Measurements from ENCODE around the gene ATOH8. TPM values are rescaled to one million over a fixed set of nuclear protein-coding genes. Genes with fewer than 3 reads are reported as not detected.
A peak's percentile ranks its signal among the peaks of the same experiment; 100 is the strongest.

The ATOH8 gene
- total and polyA plus RNA-seq, 10 of the 15 experiments (the other 5 are each of a cell fraction or from before 2014, with no cell fraction given): 0.03 to 0.60 TPM; not detected in 8

- TF ChIP-seq ZNF687 (IDR thresholded peaks at IDR 0.05): no peak
- no peak for TF ChIP-seq SPI1 (IDR thresholded peaks at IDR 0.05; ENCODE audit: borderline replicate concordance, insufficient read depth, low read depth, low read length)
- no peak for TF ChIP-seq CEBPB (IDR thresholded peaks at IDR 0.05; ENCODE audit: borderline replicate concordance in 1 of 2, low read depth in 2 of 2, low read length in 2 of 2)
Observed at GRCh38 chr2:85735691-85736090, 18.1 kb upstream of the ATOH8 start (continued).

GRCh38 chr2:85736456-85737355, 17.1 kb upstream of the ATOH8 start:
- peak; percentile 25; the same call in 2 of the 3 replicates for ATAC-seq
- Histone ChIP-seq H3K4me3 (no peak overlapping the region), H3K36me3 (ENCODE audit: control insufficient read depth in 2 of 2, insufficient read depth in 2 of 2, low read length in 1 of 2) (no peaks in the 10 kb centered on the region), H3K9ac (ENCODE audit: control insufficient read depth, insufficient read depth, low read length) (no peak overlapping the region), H3K27me3 (replicated peaks in 1 of 2; ENCODE audit: control insufficient read depth in 2 of 2, insufficient read depth in 2 of 2, low read length in 1 of 2) (peaks cover 0 to 10% of the 10 kb centered on the region in 2 experiments; a peak in 2 of 4 replicates), H4K20me1 (ENCODE audit: control insufficient read depth, insufficient read depth) (no peaks in the 10 kb centered on the region), H3K9me3 (replicated peaks; ENCODE audit: control insufficient read depth, insufficient read depth, low read length) (no peaks in the 10 kb centered on the region; the same call in 2 of the 3 replicates), H3K79me2 (ENCODE audit: control insufficient read depth, insufficient read depth, low read length) (no peaks in the 10 kb centered on the region), H3K4me1 (ENCODE audit: control insufficient read depth, insufficient read depth, low read length) (no peaks in the 10 kb centered on the region; the same call in 1 of the 2 replicates), H2AFZ (ENCODE audit: control insufficient read depth, low read depth, low read length) (no peak overlapping the region), H3K27ac (ENCODE audit: control insufficient read depth, insufficient read depth) (no peak overlapping the region), H3K4me2 (ENCODE audit: control insufficient read depth, insufficient read depth) (no peak overlapping the region)
- ChIA-PET SMC1A (ENCODE audit: uncharacterized antibody, unreplicated experiment) (interaction anchor here (0.7 to 2.6 kb wide), 7 partner anchors 9 to 77 kb away, joined by 3 to 9 read pairs (median 3); no protein-coding TSS in a partner anchor), CTCF (interaction anchor here (0.8 to 6.8 kb wide), 11 partner anchors 8 to 342 kb away, joined by 3 to 45 read pairs (median 5); no protein-coding TSS in a partner anchor), POLR2A (interaction anchor here (0.6 to 1.3 kb wide), 4 partner anchors 9 to 146 kb away, joined by 3 to 7 read pairs (median 4); no protein-coding TSS in a partner anchor), RAD21 (ENCODE audit: unreplicated experiment) (interaction anchor here (1.4 to 5.3 kb wide), 3 partner anchors 7 to 12 kb away, joined by 3 to 20 read pairs (median 6); no protein-coding TSS in a partner anchor)
- 9% methylated on average over 7 of the region's 7 CpGs for WGBS (ENCODE audit: insufficient coverage, insufficient replicate concordance, low lambda C conversion rate, missing lambda C conversion rate)
- DNase-seq (ENCODE audit: low read depth, low spot score): no peak
- no peak for TF ChIP-seq PBX3 (IDR thresholded peaks at IDR 0.05; ENCODE audit: insufficient replicate concordance, low read depth, low read length)
- TF ChIP-seq POU2F2 (IDR thresholded peaks at IDR 0.05; ENCODE audit: borderline replicate concordance, low read depth, low read length): peak; percentile 27; the same call in 1 of the 3 replicates
- no peak for FAIRE-seq
- in situ Hi-C loops (cut with MboI): loop anchor here (10.0 kb wide), 1 partner anchor 338 kb away; no protein-coding TSS in a partner anchor
- intact Hi-C loops (cut with micrococcal nuclease; ENCODE audit: unreplicated experiment): no loop called here
- no TSS peak for BruUV-seq (replicated peaks)
